Naive thymus-derived CD4-positive, alpha-beta T cell (primary cell): ENCODE measurements around the gene STX12. TPM values are rescaled to one million over a fixed set of nuclear protein-coding genes. Genes with fewer than 3 reads are reported as not detected.
"Not testable (repeated sequence)": the region's sequence is repeated elsewhere in the genome, so short reads cannot be mapped to it uniquely, and the experiment has no call there.

Experiments
- ATAC-seq: fragments of 150-1000 bp; cut with Tn5 transposase; 2 replicates; pipeline ENCODE4 v1.10.0; 2021; ENCODE audit warnings: mild to moderate bottlenecking, moderate library complexity
- CTCF ChIA-PET: fragments of 350-600 bp; sonication (Branson Sonifier 250); formaldehyde crosslinking; loops from one replicate; lab custom pipeline; 2021; ENCODE audit warnings: antibody characterized with exemption; lab: Charles Lee
- POLR2A ChIA-PET: fragments of 350-600 bp; sonication (Branson Sonifier 250); formaldehyde crosslinking; loops from one replicate; lab custom pipeline; 2021; ENCODE audit warnings: antibody characterized with exemption, inconsistent platforms; lab: Charles Lee
- DNase-seq, 9 donors: peaks; one replicate each; pipeline versions ENCODE4 v3.0.0 to v3.0.0-alpha.2; 2020 to 2022; ENCODE audit warnings: mixed read lengths in 1 of 9
- H3K27ac ChIP-seq: one replicate; pipeline ENCODE4 v1.7.0; 2013; ENCODE audit warnings: mild to moderate bottlenecking, low read depth, low read length, moderate library complexity
- H3K27me3 ChIP-seq, 2 donors: one replicate each; pipeline ENCODE4 v1.7.0; 2013; ENCODE audit warnings: low read length in 2 of 2, mild to moderate bottlenecking in 2 of 2, moderate library complexity in 2 of 2; ENCODE audit not compliant: control insufficient read depth in 2 of 2, insufficient read depth in 2 of 2
- H3K36me3 ChIP-seq, 3 experiments: 1 replicate in 2 of 3; 2 replicates in 1 of 3; pipeline ENCODE4 v1.7.0; 2013; ENCODE audit warnings: low read length in 3 of 3, mild to moderate bottlenecking in 3 of 3, moderate library complexity in 1 of 3; ENCODE audit not compliant: insufficient read depth in 3 of 3, control insufficient read depth in 2 of 3
- H3K4me1 ChIP-seq, 2 donors: one replicate each; pipeline ENCODE4 v1.7.0; 2013; ENCODE audit warnings: low read length in 2 of 2, mild to moderate bottlenecking in 2 of 2, moderate library complexity in 1 of 2; ENCODE audit not compliant: control insufficient read depth in 2 of 2, insufficient read depth in 2 of 2
- H3K4me3 ChIP-seq: 2 replicates; pipeline ENCODE4 v1.7.0; 2013; ENCODE audit warnings: mild to moderate bottlenecking, low read length
- H3K9me3 ChIP-seq, 3 experiments: 1 replicate in 2 of 3; 2 replicates in 1 of 3; pipeline ENCODE4 v1.7.0; 2013; ENCODE audit warnings: low read length in 3 of 3; ENCODE audit not compliant: control insufficient read depth in 2 of 3
- H3K27ac Mint-ChIP-seq, 9 donors: one replicate each; pipeline ENCODE4 v1.8.0; 2020 to 2022; ENCODE audit warnings: mixed read lengths in 9 of 9, mild to moderate bottlenecking in 8 of 9, moderate library complexity in 5 of 9, inconsistent platforms in 2 of 9
- H3K27me3 Mint-ChIP-seq, 5 donors: one replicate each; pipeline ENCODE4 v1.8.0; 2021 to 2022; ENCODE audit warnings: mixed read lengths in 5 of 5, mild to moderate bottlenecking in 1 of 5
- H3K36me3 Mint-ChIP-seq, 5 donors: one replicate each; pipeline ENCODE4 v1.8.0; 2020 to 2022; ENCODE audit warnings: mixed read lengths in 5 of 5, mild to moderate bottlenecking in 3 of 5, inconsistent platforms in 1 of 5
- H3K4me1 Mint-ChIP-seq, 7 donors: one replicate each; pipeline ENCODE4 v1.8.0; 2020 to 2022; ENCODE audit warnings: mixed read lengths in 7 of 7, mild to moderate bottlenecking in 3 of 7, inconsistent platforms in 1 of 7
- H3K4me3 Mint-ChIP-seq, 10 donors: one replicate each; pipeline ENCODE4 v1.8.0; 2020 to 2022; ENCODE audit warnings: mild to moderate bottlenecking in 10 of 10, mixed read lengths in 10 of 10, moderate library complexity in 6 of 10, inconsistent platforms in 2 of 10
- H3K9me3 Mint-ChIP-seq, 11 donors: one replicate each; pipeline ENCODE4 v1.8.0; 2020 to 2022; ENCODE audit warnings: mixed read lengths in 11 of 11, mild to moderate bottlenecking in 4 of 11, inconsistent platforms in 1 of 11, moderate library complexity in 1 of 11
- intact Hi-C, 2 donors: fragments of 100-400 bp; cut with micrococcal nuclease; formaldehyde crosslinking; loops; one replicate each; pipeline ENCODE4 v1.15.1; 2023
- polyA plus RNA-seq, 2 donors: library from polyadenylated mRNA; unstranded; fragments of 300-500 nt; fragmentation: Illumina TruSeq; gene quantifications; one replicate each; pipeline ENCODE4 v1.2.3, GENCODE V29; 2021
- total RNA-seq, 6 experiments: library from RNA in 5 of 6; stranded (reverse) in 5 of 6; gene quantifications; 1 replicate in 5 of 6; 2 replicates in 1 of 6; pipeline ENCODE4 v1.2.3 and lab custom pipeline; 2021 to 2026

The STX12 gene
- total and polyA plus RNA-seq, 7 experiments from 2014 or later = 9.3 to 38.7 (median 26.9) TPM

DNA sequence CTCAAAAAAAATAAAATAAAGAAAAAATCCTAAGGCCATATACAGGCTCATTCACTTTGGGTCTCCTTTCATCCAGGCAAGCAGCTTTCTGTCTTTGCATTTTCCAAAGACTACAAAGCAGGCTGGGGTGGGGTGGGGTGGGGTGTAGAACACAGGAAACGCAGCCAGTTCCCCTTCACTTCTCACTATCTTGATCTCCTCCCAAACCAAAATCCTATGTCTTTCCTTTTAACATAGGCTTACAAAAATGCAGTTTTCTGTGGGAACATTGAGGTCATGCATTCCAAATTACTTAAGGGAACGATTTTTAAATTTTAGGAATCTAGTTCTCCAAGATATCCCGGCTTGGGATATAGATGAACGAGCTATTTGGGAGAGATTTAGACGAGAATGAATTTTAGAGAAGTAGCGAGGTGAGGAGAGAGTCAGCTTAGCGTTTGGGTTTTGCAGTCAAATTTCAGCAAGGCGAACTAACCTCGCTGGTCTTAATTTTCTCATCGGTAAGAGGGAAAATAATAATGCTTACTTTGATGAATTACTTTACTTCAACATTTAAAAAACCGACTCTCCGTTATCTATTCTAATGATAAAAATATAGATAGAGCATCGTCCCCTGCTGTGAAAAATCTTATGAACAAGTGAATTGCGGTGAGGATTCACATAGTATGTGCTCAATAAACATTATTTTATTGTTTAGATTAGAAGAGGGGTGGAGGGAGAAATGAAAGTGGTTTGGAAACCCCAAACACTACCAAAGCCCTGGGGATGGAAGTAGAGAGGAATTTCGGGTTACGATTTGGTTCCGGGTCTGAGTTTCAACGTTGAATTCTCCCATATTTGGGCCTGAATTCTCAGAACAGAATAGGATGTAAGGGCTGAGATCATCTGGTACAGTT, 735 bp upstream of the STX12 start:
- ChIA-PET POLR2A (interaction anchor here (0.5 to 2.0 kb wide), 14 partner anchors 10 to 744 kb away, joined by 3 to 13 read pairs (median 4); partner anchors contain the start of genes FAM76A, IFI6 and PPP1R8), CTCF (interaction anchor here (0.9 to 1.4 kb wide), 8 partner anchors 9 to 319 kb away, joined by 3 to 8 read pairs (median 3); partner anchors contain the start of gene PPP1R8)
- ATAC-seq (no peak), DNase-seq (peak in 1 of 9 donors; percentile 1)
- H3K4me3 Mint-ChIP-seq = peak overlapping the region; percentile 83 to 97 (median 93)
- H3K27ac Mint-ChIP-seq = peak overlapping the region; percentile 90 to 99 (median 94)
- peak overlapping the region; percentile 94 for H3K27ac ChIP-seq
- peak overlapping the region; percentile 97 for H3K4me3 ChIP-seq
- H3K27me3 Mint-ChIP-seq = no peaks in the 10 kb centered on the region
- peaks cover 0 to 10% (median 6%) of the 10 kb centered on the region in 5 donors for H3K36me3 Mint-ChIP-seq
- H3K36me3 ChIP-seq = peaks cover 0 to 5% (median 0%) of the 10 kb centered on the region in 3 experiments
- intact Hi-C loops = loop anchor here (1.0 to 10.0 kb wide), 7 partner anchors 170 to 897 kb away; partner anchors contain the start of genes AHDC1 (in 1 of the 2), EYA3 (in 1 of the 2), GMEB1 (in 1 of the 2) and NUDC (in 1 of the 2)
- peaks cover 10 to 13% of the 10 kb centered on the region in 2 donors for H3K4me1 ChIP-seq
- no peaks in the 10 kb centered on the region for H3K27me3 ChIP-seq
- H3K4me1 Mint-ChIP-seq = peaks cover 22 to 42% (median 33%) of the 10 kb centered on the region in 7 donors
- H3K9me3 ChIP-seq = no peaks in the 10 kb centered on the region
- peaks cover 0 to 1% (median 0%) of the 10 kb centered on the region in 11 donors for H3K9me3 Mint-ChIP-seq

DNA sequence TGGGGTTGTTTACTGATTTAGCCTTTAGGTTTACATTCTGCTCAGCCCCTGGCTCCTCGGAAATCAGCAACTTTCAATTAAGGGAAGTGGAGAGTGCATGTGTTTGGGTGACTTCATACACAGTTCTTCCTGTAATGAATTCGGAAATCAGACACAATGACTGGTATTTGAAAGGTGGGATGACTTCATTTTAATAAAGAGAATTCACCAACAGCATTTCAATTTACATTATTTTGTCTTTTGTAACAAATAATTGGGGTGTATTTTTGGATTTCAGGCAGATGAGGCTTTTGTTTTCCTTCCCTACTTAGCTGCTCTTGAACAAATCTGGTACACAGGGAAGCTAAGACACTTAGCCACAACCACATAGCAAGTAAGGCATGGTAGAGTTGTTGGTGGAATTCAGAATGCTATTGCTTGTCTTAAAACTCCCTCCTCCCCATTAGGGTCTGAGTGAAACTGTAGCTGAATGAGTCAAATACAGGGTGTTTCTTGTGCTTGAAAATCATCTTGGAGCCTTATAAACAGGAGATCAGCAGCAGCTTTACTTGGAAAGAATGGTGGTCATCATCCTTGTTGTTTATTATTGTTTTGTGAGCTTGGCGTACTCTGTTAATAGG, 917 bp downstream of the STX12 start:
- CTCF ChIA-PET = interaction anchor here (1.1 to 1.6 kb wide), 3 partner anchors 7 to 105 kb away, joined by 3 to 5 read pairs (median 3); no protein-coding TSS in a partner anchor
- Histone ChIP-seq H3K4me1 (peaks cover 10 to 13% of the 10 kb centered on the region in 2 donors), H3K36me3 (peaks cover 0 to 5% (median 0%) of the 10 kb centered on the region in 3 experiments), H3K27me3 (no peaks in the 10 kb centered on the region), H3K9me3 (no peaks in the 10 kb centered on the region), H3K27ac (peak overlapping the region; percentile 94), H3K4me3 (peak overlapping the region; percentile 97)
- POLR2A ChIA-PET = interaction anchor here (0.9 to 2.0 kb wide), 7 partner anchors 26 to 1408 kb away, joined by 3 to 13 read pairs (median 4); partner anchors contain the start of genes FAM76A, IFI6, PPP1R8 and SRSF4
- Mint-ChIP-seq H3K27me3 (no peaks in the 10 kb centered on the region), H3K36me3 (peaks cover 0 to 10% (median 6%) of the 10 kb centered on the region in 5 donors), H3K27ac (peak overlapping the region; percentile 90 to 99 (median 96)), H3K4me3 (peak overlapping the region; percentile 84 to 97 (median 94)), H3K9me3 (peaks cover 0 to 1% (median 0%) of the 10 kb centered on the region in 11 donors), H3K4me1 (peaks cover 28 to 45% (median 37%) of the 10 kb centered on the region in 7 donors)
- intact Hi-C loops = loop anchor here (1.0 to 10.0 kb wide), 9 partner anchors 49 to 895 kb away; partner anchors contain the start of genes FAM76A (in 2 of the 2), IFI6 (in 2 of the 2), PPP1R8 (in 2 of the 2) and AHDC1 (in 1 of the 2)
- DNase-seq (peak in 2 of 9 donors; percentile 3 to 38), ATAC-seq (peak; percentile 3)

DNA sequence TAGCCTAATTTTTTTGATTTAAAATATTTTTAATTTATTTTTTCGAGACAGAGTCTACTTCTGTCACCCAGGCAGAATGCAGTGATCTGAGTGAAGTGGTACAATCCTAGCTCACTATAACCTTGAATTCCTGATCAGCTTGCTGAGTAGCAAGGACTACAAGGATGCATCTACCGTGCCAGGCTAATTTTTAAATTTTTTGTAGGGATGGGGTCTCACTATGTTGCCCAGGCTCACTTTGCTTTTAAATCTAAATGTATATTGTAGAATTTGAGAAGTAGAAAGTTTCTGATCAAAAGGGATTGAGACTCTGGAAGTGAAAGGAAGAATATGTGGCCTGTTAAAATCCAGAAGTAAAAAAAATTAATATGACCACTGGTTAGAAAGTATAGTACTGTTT, 1.6 kb downstream of the STX12 start:
- ATAC-seq (no peak), DNase-seq (no peak)
- H3K4me1 ChIP-seq = peaks cover 10 to 13% of the 10 kb centered on the region in 2 donors
- Mint-ChIP-seq H3K4me3 (peak overlapping the region in 1 of 10 donors; percentile 7), H3K36me3 (peaks cover 0 to 10% (median 6%) of the 10 kb centered on the region in 5 donors), H3K9me3 (peaks cover 0 to 1% (median 0%) of the 10 kb centered on the region in 11 donors), H3K4me1 (peaks cover 28 to 52% (median 37%) of the 10 kb centered on the region in 7 donors), H3K27me3 (no peaks in the 10 kb centered on the region), H3K27ac (peak overlapping the region in 3 of 9 donors; percentile 5 to 92 (median 38))
- H3K36me3 ChIP-seq = peaks cover 0 to 5% (median 0%) of the 10 kb centered on the region in 3 experiments
- intact Hi-C loops = loop anchor here (5.0 to 10.0 kb wide), 3 partner anchors 172 to 852 kb away; partner anchors contain the start of genes AHDC1 (in 1 of the 2), NUDC (in 1 of the 2) and WDTC1 (in 1 of the 2)
- no peak overlapping the region for H3K4me3 ChIP-seq
- CTCF ChIA-PET = interaction anchor here (0.7 to 1.6 kb wide), 2 partner anchors 11 to 105 kb away, joined by 4 to 5 read pairs; no protein-coding TSS in a partner anchor
- peak overlapping the region; percentile 94 for H3K27ac ChIP-seq
- no peaks in the 10 kb centered on the region for H3K27me3 ChIP-seq
- no peaks in the 10 kb centered on the region for H3K9me3 ChIP-seq
- POLR2A ChIA-PET = no interaction called here

DNA sequence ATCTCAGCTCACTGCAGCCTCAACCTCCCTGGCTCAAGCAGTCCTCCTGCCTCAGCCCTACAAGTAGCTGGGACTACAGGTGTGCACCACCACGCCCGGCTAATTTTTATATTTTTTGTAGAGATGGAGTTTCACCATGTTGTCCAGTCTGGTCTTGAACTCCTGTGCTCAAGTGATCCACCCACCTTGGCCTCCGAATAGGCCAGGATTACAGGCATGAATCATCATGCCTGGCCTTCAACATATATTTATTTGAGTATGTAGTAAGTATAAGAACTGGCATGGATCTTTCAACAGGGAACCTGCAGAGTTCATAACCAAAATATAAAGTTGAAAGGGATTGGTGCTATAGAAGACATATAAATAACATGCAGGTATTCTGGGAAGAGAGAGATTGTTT, 2.3 kb downstream of the STX12 start:
- peak overlapping the region in 6 of 9 donors; percentile 0 to 65 (median 41) for H3K27ac Mint-ChIP-seq
- H3K4me1 ChIP-seq = peaks cover 10 to 13% of the 10 kb centered on the region in 2 donors
- H3K9me3 Mint-ChIP-seq, ATAC-seq, POLR2A ChIA-PET, H3K9me3 ChIP-seq, H3K36me3 ChIP-seq, H3K4me3 ChIP-seq, H3K4me3 Mint-ChIP-seq, H3K27ac ChIP-seq, H3K27me3 Mint-ChIP-seq, H3K27me3 ChIP-seq, DNase-seq, H3K36me3 Mint-ChIP-seq: not testable (repeated sequence)
- peaks cover 28 to 50% (median 37%) of the 10 kb centered on the region in 7 donors for H3K4me1 Mint-ChIP-seq
- intact Hi-C loops = loop anchor here in 1 of 2 donors (10.0 kb wide), 1 partner anchor 541 kb away; the partner anchor contains the start of gene WDTC1
- CTCF ChIA-PET = interaction anchor here (0.7 to 1.1 kb wide), 2 partner anchors 12 to 106 kb away, joined by 4 read pairs; no protein-coding TSS in a partner anchor

DNA sequence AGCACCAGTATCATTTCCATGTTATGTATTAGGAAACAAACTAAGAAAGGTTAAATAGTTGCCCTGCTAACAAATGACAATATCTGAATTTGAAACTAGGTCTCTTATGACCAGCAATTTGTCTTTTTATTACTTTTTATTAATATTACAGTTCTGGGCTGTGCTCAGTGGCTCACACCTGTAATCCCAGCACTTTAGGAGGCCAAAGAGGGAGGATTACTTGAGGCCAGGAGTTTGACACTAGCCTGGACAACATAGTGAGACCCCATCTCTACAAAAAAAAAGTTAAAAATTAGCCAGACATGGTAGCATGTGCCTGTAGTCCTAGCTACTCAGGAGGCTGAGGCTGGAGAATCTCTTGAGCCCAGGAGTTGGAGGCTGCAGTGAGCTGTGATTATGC, 3.3 kb downstream of the STX12 start:
- CTCF ChIA-PET = interaction anchor here (1.1 kb wide), 1 partner anchor 107 kb away, joined by 4 read pairs; no protein-coding TSS in a partner anchor
- H3K4me3 Mint-ChIP-seq, H3K9me3 Mint-ChIP-seq, POLR2A ChIA-PET, H3K27me3 ChIP-seq, DNase-seq, ATAC-seq, H3K4me3 ChIP-seq, H3K27ac ChIP-seq, H3K36me3 ChIP-seq, H3K9me3 ChIP-seq, H3K27me3 Mint-ChIP-seq, H3K36me3 Mint-ChIP-seq: not testable (repeated sequence)
- Mint-ChIP-seq H3K27ac (peak overlapping the region in 2 of 9 donors; percentile 39 to 65), H3K4me1 (peaks cover 28 to 52% (median 39%) of the 10 kb centered on the region in 7 donors)
- intact Hi-C loops = loop anchor here in 1 of 2 donors (10.0 kb wide), 1 partner anchor 541 kb away; the partner anchor contains the start of gene WDTC1
- H3K4me1 ChIP-seq = peaks cover 10 to 13% of the 10 kb centered on the region in 2 donors
